Osteocyte (in vitro differentiated cells): ENCODE measurements around the gene SORBS1. TPM values are rescaled to one million over a fixed set of nuclear protein-coding genes. Genes with fewer than 3 reads are reported as not detected.

ENCODE experiments used
- DNase-seq: peaks from one replicate; pipeline ENCODE4 v3.0.0; 2021; ENCODE audit warnings: mixed read lengths; ENCODE audit not compliant: unreplicated experiment; ENCODE audit errors: extremely low spot score
- H3K27ac Mint-ChIP-seq: one replicate; pipeline ENCODE4 v1.8.0; 2021; ENCODE audit warnings: mild to moderate bottlenecking, mixed read lengths; ENCODE audit not compliant: unreplicated experiment
- H3K27me3 Mint-ChIP-seq: one replicate; pipeline ENCODE4 v1.8.0; 2021; ENCODE audit warnings: mixed read lengths; ENCODE audit not compliant: unreplicated experiment
- H3K36me3 Mint-ChIP-seq: one replicate; pipeline ENCODE4 v1.8.0; 2021; ENCODE audit warnings: mixed read lengths; ENCODE audit not compliant: unreplicated experiment
- H3K4me1 Mint-ChIP-seq: one replicate; pipeline ENCODE4 v1.8.0; 2021; ENCODE audit warnings: mixed read lengths; ENCODE audit not compliant: unreplicated experiment
- H3K4me3 Mint-ChIP-seq: one replicate; pipeline ENCODE4 v1.8.0; 2021; ENCODE audit warnings: mild to moderate bottlenecking, moderate library complexity, mixed read lengths; ENCODE audit not compliant: unreplicated experiment
- H3K9me3 Mint-ChIP-seq: one replicate; pipeline ENCODE4 v1.8.0; 2021; ENCODE audit warnings: mixed read lengths; ENCODE audit not compliant: unreplicated experiment
- total RNA-seq: library from RNA; stranded (reverse); gene quantifications from 2 replicates; pipeline ENCODE4 v1.2.1, GENCODE V29; 2021
- TF ChIP-seq, protein P1 (sequence below): fragments of 200-600 bp; sonication (generic); IDR thresholded peaks from 2 replicates; pipeline ENCODE4 v1.5.0; 2021; ENCODE audit warnings: antibody characterized with exemption, mild to moderate bottlenecking, moderate library complexity

SORBS1 gene
- total RNA-seq, 1 donor from 2014 or later, result 1.7 TPM

GRCh38 chr10:95458871-95459270, 102.3 kb downstream of the SORBS1 start:
- Mint-ChIP-seq H3K36me3 (no peaks in the 10 kb centered on the region), H3K4me3 (no peak overlapping the region), H3K27ac (no peak overlapping the region), H3K9me3 (no peaks in the 10 kb centered on the region), H3K27me3 (peaks cover 66% of the 10 kb centered on the region), H3K4me1 (peaks cover 5% of the 10 kb centered on the region)
- TF ChIP-seq, protein P1, sequence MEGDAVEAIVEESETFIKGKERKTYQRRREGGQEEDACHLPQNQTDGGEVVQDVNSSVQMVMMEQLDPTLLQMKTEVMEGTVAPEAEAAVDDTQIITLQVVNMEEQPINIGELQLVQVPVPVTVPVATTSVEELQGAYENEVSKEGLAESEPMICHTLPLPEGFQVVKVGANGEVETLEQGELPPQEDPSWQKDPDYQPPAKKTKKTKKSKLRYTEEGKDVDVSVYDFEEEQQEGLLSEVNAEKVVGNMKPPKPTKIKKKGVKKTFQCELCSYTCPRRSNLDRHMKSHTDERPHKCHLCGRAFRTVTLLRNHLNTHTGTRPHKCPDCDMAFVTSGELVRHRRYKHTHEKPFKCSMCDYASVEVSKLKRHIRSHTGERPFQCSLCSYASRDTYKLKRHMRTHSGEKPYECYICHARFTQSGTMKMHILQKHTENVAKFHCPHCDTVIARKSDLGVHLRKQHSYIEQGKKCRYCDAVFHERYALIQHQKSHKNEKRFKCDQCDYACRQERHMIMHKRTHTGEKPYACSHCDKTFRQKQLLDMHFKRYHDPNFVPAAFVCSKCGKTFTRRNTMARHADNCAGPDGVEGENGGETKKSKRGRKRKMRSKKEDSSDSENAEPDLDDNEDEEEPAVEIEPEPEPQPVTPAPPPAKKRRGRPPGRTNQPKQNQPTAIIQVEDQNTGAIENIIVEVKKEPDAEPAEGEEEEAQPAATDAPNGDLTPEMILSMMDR, result no peak
- no peak for DNase-seq

GRCh38 chr10:95458014-95458413, 103.2 kb downstream of the SORBS1 start:
- peaks cover 5% of the 10 kb centered on the region for H3K4me1 Mint-ChIP-seq
- no peaks in the 10 kb centered on the region for H3K36me3 Mint-ChIP-seq
- TF ChIP-seq, protein P1, result no peak
- DNase-seq, result no peak
- no peak overlapping the region for H3K27ac Mint-ChIP-seq
- no peak overlapping the region for H3K4me3 Mint-ChIP-seq
- peaks cover 64% of the 10 kb centered on the region for H3K27me3 Mint-ChIP-seq
- H3K9me3 Mint-ChIP-seq, result no peaks in the 10 kb centered on the region

DNA sequence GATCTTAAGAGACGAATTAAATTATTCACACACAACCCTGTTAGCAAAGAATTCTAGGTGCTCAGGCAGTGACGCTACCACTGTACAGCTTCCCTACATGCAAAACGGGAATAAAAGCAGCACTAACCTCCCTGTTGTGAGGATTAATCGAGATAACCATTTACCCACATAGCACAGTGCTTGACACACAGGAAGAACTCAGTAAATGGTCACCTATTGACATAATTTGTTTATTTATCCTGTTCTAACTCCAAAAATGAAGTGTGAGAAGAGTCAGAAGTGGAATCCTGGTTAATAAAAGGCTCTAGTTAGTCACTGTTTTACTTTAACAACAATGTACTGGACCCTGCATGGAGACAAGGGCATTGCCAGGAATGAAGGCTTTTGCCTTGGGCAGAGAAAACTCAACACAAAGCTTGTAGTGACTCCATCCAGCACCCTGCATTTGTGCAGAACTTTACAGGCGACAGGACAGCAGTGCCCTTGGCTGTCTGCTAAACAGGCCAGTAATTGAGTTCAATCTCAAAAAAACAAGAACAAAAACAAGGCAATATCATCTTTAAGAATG, 103.8 kb downstream of the SORBS1 start:
- DNase-seq, result no peak
- TF ChIP-seq, protein P1, result no peak

GRCh38 chr10:95456516-95456915, 104.7 kb downstream of the SORBS1 start:
- TF ChIP-seq, protein P1, result no peak
- no peak overlapping the region for H3K27ac Mint-ChIP-seq

More for the DNA sequence above, 103.8 kb downstream of the SORBS1 start:
- Mint-ChIP-seq H3K27ac (no peak overlapping the region), H3K4me3 (no peak overlapping the region), H3K27me3 (peaks cover 58% of the 10 kb centered on the region), H3K36me3 (no peaks in the 10 kb centered on the region), H3K9me3 (no peaks in the 10 kb centered on the region), H3K4me1 (peaks cover 5% of the 10 kb centered on the region)

DNA sequence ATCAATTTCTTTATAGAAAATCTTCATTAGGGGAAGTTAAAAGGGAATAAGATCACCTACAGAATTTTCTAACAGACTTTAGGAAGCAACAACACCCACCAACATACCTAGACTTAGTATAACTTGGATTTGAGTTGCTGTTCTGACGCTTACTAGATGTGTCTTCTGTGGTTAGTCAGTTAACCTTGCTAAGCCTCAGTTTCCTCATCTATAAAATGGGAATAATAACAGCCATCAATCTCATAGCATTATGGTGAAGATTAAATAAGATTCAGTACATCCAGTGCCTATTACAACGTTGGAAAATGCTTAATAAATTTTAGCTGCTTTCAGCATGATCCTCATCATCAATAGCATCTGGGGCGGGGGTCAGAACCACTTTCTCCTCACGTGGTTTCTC, 106.2 kb downstream of the SORBS1 start:
- no peak for DNase-seq
- Mint-ChIP-seq H3K4me1 (peaks cover 5% of the 10 kb centered on the region), H3K4me3 (no peak overlapping the region), H3K27ac (no peak overlapping the region), H3K36me3 (no peaks in the 10 kb centered on the region), H3K9me3 (no peaks in the 10 kb centered on the region), H3K27me3 (peaks cover 42% of the 10 kb centered on the region)
- TF ChIP-seq, protein P1, result no peak

More at GRCh38 chr10:95456516-95456915, 104.7 kb downstream of the SORBS1 start:
- Mint-ChIP-seq H3K36me3 (no peaks in the 10 kb centered on the region), H3K4me3 (no peak overlapping the region), H3K9me3 (no peaks in the 10 kb centered on the region), H3K27me3 (peaks cover 49% of the 10 kb centered on the region), H3K4me1 (peaks cover 5% of the 10 kb centered on the region)
- no peak for DNase-seq
